Astrocyte of the cerebellum (primary cell): Measurements from ENCODE around the gene GRIN2A.

ENCODE experiments used
- DNase-seq: peaks from one replicate; pipeline ENCODE4 v3.0.0-alpha.2; 2011; ENCODE audit warnings: low read depth
- H3K4me3 ChIP-seq: 2 replicates; pipeline ENCODE4 v1.5.1; 2011; ENCODE audit warnings: mild to moderate bottlenecking, low read depth, low read length, moderate library complexity
- CTCF ChIP-seq: IDR thresholded peaks from 2 replicates; pipeline ENCODE4 v1.5.1; 2012; ENCODE audit warnings: low read length, low read depth, moderate library complexity, mild to moderate bottlenecking; ENCODE audit errors: missing control alignments
- in situ Hi-C: cut with HindIII; loops from 2 replicates; pipeline ENCODE4 v1.10.0; 2017; ENCODE audit warnings: low sequenced_read_pairs

GRIN2A gene

GRCh38 chr16:10128397-10129258, 53.6 kb downstream of the GRIN2A start:
- no peak for DNase-seq

GRCh38 chr16:10126686-10127085, 55.5 kb downstream of the GRIN2A start:
- in situ Hi-C loops = no loop called here
- H3K4me3 ChIP-seq = no peak overlapping the region
- no peak for TF ChIP-seq CTCF
- DNase-seq = peak; percentile 86

More at GRCh38 chr16:10128397-10129258, 53.6 kb downstream of the GRIN2A start:
- no peak for TF ChIP-seq CTCF
- in situ Hi-C loops = no loop called here
- H3K4me3 ChIP-seq = no peak overlapping the region

GRCh38 chr16:10123141-10123540, 59.1 kb downstream of the GRIN2A start:
- no peak for TF ChIP-seq CTCF
- in situ Hi-C loops = no loop called here
- no peak for DNase-seq
- H3K4me3 ChIP-seq = no peak overlapping the region

GRCh38 chr16:10122546-10122945, 59.7 kb downstream of the GRIN2A start:
- H3K4me3 ChIP-seq = no peak overlapping the region
- in situ Hi-C loops = no loop called here
- TF ChIP-seq CTCF = peak; percentile 53
- no peak for DNase-seq

GRCh38 chr16:10121897-10122425, 60.3 kb downstream of the GRIN2A start:
- in situ Hi-C loops = no loop called here
- no peak for DNase-seq

GRCh38 chr16:10121491-10121890, 60.7 kb downstream of the GRIN2A start:
- no peak overlapping the region for H3K4me3 ChIP-seq
- in situ Hi-C loops = no loop called here
- DNase-seq = peak; percentile 67
- no peak for TF ChIP-seq CTCF

More at GRCh38 chr16:10121897-10122425, 60.3 kb downstream of the GRIN2A start:
- no peak overlapping the region for H3K4me3 ChIP-seq
- no peak for TF ChIP-seq CTCF
